Measurements from ENCODE around the gene KCNC1.

DNA sequence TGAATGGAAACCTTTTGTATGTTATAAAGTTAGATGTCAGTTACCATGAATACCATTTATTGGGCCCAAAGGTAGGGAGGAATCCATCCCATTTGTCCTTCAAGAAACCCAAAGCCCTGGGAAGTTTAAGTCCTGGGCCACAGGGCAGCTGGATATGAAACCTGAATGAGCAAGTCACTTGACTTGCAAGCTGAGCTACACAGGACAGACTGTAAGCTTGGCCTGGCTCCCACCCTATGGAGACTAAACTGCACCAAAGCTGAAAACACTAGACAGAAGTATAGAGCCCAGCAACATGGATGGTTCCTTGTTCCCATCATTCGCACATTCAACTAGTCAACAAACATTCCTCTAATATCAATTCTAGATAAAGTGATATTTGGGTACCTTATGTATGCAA is 71.3 kb downstream of the KCNC1 start:
- TF ChIP-seq, protein P1, sequence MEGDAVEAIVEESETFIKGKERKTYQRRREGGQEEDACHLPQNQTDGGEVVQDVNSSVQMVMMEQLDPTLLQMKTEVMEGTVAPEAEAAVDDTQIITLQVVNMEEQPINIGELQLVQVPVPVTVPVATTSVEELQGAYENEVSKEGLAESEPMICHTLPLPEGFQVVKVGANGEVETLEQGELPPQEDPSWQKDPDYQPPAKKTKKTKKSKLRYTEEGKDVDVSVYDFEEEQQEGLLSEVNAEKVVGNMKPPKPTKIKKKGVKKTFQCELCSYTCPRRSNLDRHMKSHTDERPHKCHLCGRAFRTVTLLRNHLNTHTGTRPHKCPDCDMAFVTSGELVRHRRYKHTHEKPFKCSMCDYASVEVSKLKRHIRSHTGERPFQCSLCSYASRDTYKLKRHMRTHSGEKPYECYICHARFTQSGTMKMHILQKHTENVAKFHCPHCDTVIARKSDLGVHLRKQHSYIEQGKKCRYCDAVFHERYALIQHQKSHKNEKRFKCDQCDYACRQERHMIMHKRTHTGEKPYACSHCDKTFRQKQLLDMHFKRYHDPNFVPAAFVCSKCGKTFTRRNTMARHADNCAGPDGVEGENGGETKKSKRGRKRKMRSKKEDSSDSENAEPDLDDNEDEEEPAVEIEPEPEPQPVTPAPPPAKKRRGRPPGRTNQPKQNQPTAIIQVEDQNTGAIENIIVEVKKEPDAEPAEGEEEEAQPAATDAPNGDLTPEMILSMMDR (IDR thresholded peaks at IDR 0.05), result no peak
- TF ChIP-seq POLR2A (IDR thresholded peaks at IDR 0.05), result no peak
